SU-DHL-6 (cell line): ENCODE data around the gene SMURF1.

Source experiments
- H2AFZ ChIP-seq: fragments of 200-600 bp; sonication (generic); 2 replicates; pipeline ENCODE4 v1.6.1; 2014; ENCODE audit warnings: low read depth, mild to moderate bottlenecking, moderate library complexity, mixed read lengths, antibody characterized with exemption, low read length; ENCODE audit not compliant: severe bottlenecking
- H3F3A ChIP-seq: fragments of 200-600 bp; shearing (Covaris generic); 2 replicates; pipeline ENCODE4 v1.6.0; 2016; ENCODE audit warnings: antibody characterized with exemption, mild to moderate bottlenecking; ENCODE audit not compliant: insufficient read depth
- H3K27ac ChIP-seq: fragments of 200-600 bp; sonication (generic); 2 replicates; pipeline ENCODE4 v1.5.1; 2016; ENCODE audit warnings: low read depth, mild to moderate bottlenecking, low read length, moderate library complexity, mixed read lengths
- H3K27me3 ChIP-seq: fragments of 200-600 bp; sonication (generic), shearing (Covaris generic); 2 replicates; pipeline ENCODE4 v1.6.0; 2014; ENCODE audit warnings: mild to moderate bottlenecking, low read length
- H3K36me3 ChIP-seq: fragments of 200-600 bp; sonication (generic); 2 replicates; pipeline ENCODE4 v1.6.1; 2014; ENCODE audit warnings: mild to moderate bottlenecking, low read length, mixed read lengths
- H3K4me2 ChIP-seq: fragments of 300-600, 200-600 bp; shearing (Covaris generic), sonication (generic); 2 replicates; pipeline ENCODE4 v1.6.0; 2014; ENCODE audit warnings: low read length, low read depth, mild to moderate bottlenecking; ENCODE audit not compliant: poor library complexity, severe bottlenecking
- H3K4me3 ChIP-seq: fragments of 200-600 bp; sonication (generic); 2 replicates; pipeline ENCODE4 v1.5.1; 2014; ENCODE audit warnings: antibody characterized with exemption, low read length, mild to moderate bottlenecking, mixed read lengths; ENCODE audit not compliant: insufficient read depth, poor library complexity, severe bottlenecking
- H3K79me2 ChIP-seq: fragments of 200-600 bp; sonication (generic); 2 replicates; pipeline ENCODE4 v1.6.1; 2014; ENCODE audit warnings: mild to moderate bottlenecking, low read length, moderate library complexity; ENCODE audit not compliant: insufficient read depth
- H3K9ac ChIP-seq: fragments of 200-600 bp; sonication (generic); 2 replicates; pipeline ENCODE4 v1.7.0; 2014; ENCODE audit warnings: mild to moderate bottlenecking, low read length
- H3K9me2 ChIP-seq: fragments of 200-600 bp; sonication (generic); replicated peaks from 2 replicates; pipeline ENCODE4 v1.6.1; 2014; ENCODE audit warnings: low read length; ENCODE audit not compliant: insufficient read depth
- H3K9me3 ChIP-seq: fragments of 200-600 bp; sonication (generic); 2 replicates; pipeline ENCODE4 v1.6.1; 2014; ENCODE audit warnings: low read length, mixed read lengths; ENCODE audit not compliant: insufficient read depth
- H4K20me1 ChIP-seq: fragments of 200-600 bp; sonication (generic); 2 replicates; pipeline ENCODE4 v1.6.1; 2014; ENCODE audit warnings: low read depth, mild to moderate bottlenecking, antibody characterized with exemption, low read length, moderate library complexity, mixed read lengths
- EZH2phosphoT487 ChIP-seq: fragments of 200-600 bp; sonication (generic), shearing (Covaris generic); conservative IDR thresholded peaks from 2 replicates; pipeline ENCODE4 v1.6.1; 2018; ENCODE audit warnings: mild to moderate bottlenecking, antibody characterized with exemption, low read length, moderate library complexity, mixed read lengths
- TF ChIP-seq, protein P1 (sequence below): fragments of 200-600 bp; sonication (generic); IDR thresholded peaks from one replicate; pipeline ENCODE4 v1.5.1; 2017; ENCODE audit warnings: antibody characterized with exemption, mild to moderate bottlenecking, low read length, moderate library complexity; ENCODE audit not compliant: insufficient read depth, poor library complexity, severe bottlenecking

SMURF1 gene

DNA sequence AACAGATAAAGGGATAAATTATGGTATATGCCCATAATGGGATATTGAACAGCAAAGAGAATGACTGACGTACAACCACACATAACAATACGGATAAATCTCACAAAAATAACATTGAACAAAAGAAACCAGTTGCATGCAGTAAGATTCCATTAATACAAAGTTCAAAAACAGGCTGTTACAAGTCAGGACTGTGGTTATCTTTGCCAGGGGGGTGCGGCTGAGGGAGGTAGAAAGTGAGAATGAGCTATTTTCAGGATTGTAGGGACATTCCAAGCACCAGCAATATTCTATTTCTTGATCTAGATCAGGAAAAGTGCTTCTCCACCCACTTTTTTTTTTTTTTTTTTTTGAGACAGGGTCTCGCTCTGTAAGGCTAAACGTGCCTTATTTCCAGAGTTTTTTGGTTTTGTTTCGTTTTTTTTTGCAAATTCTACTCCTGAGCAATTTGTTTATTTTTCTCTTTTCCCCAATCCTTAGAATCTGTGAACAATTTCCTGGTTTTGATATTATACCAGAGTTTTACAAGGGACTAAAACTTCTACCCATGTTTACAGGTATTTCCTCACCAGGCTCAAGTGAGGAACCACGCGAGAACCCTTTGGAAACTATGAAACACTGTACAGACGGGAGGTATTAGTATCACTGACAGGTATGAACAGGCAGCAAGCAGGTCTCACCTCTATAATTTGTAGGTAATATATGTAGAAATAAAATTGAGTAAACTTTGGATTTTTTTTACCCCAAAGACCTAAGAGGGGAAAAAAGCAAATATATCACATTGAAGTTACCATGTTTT lies 9.9 kb downstream of the SMURF1 start:
- Histone ChIP-seq H3K4me3 (no peak overlapping the region), H3K9ac (no peak overlapping the region), H4K20me1 (peaks cover 60% of the 10 kb centered on the region), H3F3A (no peaks in the 10 kb centered on the region; the same call in 1 of the 2 replicates), H3K36me3 (no peaks in the 10 kb centered on the region), H3K9me3 (no peaks in the 10 kb centered on the region), H2AFZ (no peak overlapping the region), H3K27ac (no peak overlapping the region), H3K27me3 (no peaks in the 10 kb centered on the region), H3K4me2 (no peak overlapping the region), H3K9me2 (no peaks in the 10 kb centered on the region), H3K79me2 (peaks cover 100% of the 10 kb centered on the region)
- no peak for TF ChIP-seq EZH2phosphoT487
- TF ChIP-seq, protein P1, sequence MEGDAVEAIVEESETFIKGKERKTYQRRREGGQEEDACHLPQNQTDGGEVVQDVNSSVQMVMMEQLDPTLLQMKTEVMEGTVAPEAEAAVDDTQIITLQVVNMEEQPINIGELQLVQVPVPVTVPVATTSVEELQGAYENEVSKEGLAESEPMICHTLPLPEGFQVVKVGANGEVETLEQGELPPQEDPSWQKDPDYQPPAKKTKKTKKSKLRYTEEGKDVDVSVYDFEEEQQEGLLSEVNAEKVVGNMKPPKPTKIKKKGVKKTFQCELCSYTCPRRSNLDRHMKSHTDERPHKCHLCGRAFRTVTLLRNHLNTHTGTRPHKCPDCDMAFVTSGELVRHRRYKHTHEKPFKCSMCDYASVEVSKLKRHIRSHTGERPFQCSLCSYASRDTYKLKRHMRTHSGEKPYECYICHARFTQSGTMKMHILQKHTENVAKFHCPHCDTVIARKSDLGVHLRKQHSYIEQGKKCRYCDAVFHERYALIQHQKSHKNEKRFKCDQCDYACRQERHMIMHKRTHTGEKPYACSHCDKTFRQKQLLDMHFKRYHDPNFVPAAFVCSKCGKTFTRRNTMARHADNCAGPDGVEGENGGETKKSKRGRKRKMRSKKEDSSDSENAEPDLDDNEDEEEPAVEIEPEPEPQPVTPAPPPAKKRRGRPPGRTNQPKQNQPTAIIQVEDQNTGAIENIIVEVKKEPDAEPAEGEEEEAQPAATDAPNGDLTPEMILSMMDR: no peak

DNA sequence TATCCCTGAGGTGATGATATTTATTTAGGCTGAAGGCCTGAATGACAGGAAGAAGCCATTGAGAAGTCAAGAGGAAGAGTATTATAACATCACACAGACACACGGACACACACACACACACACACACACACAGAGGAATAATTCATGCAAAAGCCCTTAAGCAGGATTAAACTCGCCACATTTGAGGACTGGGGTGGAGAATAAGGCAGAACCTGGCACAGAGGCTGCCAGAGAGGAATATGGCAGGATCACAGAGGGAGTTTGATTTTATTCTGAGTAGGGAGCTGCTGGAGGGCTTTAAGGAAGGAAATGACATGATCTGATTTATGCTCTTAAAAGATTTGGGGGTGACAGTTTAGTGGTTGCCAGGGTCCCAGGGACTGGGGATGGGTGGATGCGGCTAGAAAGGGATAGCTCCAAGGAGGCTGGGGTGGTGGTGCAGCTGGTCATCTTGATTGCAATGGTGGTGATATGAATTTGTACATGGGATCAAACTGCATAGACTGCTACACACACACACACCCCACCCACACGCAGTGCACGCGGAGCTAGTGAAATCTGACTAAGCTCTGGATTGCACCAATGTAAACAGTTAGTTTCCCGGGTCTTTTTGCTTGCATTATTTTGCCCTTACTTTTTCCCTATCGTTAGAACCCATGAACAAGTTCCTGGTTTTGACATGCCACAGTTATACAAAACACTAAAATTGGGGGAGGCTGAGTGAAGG lies 11.2 kb downstream of the SMURF1 start:
- peaks cover 50% of the 10 kb centered on the region for H4K20me1 ChIP-seq
- no peak for TF ChIP-seq EZH2phosphoT487
- TF ChIP-seq, protein P1: no peak
- H3K27me3 ChIP-seq: no peaks in the 10 kb centered on the region
- H3K9me3 ChIP-seq: no peaks in the 10 kb centered on the region
- H3F3A ChIP-seq: no peaks in the 10 kb centered on the region; the same call in 1 of the 2 replicates
- H3K4me3 ChIP-seq: no peak overlapping the region
- H3K9ac ChIP-seq: no peak overlapping the region
- H3K36me3 ChIP-seq: no peaks in the 10 kb centered on the region
- no peak overlapping the region for H3K4me2 ChIP-seq
- no peaks in the 10 kb centered on the region for H3K9me2 ChIP-seq
- H3K27ac ChIP-seq: no peak overlapping the region
- H2AFZ ChIP-seq: no peak overlapping the region
- peaks cover 100% of the 10 kb centered on the region for H3K79me2 ChIP-seq

DNA sequence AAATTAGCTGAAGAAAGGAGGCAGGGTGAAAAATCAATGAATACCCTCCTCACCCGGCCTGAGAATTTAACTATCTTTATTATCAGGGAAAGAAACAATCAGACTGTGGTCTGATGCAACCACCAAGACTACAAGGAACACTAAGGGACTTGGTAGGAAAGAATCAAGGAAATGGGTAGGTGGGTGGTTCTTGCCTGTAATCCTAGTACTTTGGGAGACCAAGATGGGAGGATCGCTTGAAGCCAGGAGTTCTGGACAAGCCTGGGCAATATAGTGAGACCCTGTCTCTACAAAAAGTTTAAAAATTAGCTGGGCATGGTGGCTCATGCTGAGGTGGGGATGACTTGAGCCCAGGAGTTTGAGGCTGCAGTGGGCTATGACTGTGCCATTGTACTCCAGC lies 12.6 kb downstream of the SMURF1 start:
- TF ChIP-seq, protein P1: no peak
- no peak for TF ChIP-seq EZH2phosphoT487
- no peak overlapping the region for H3K27ac ChIP-seq
- no peak overlapping the region for H3K4me3 ChIP-seq
- H3K9me3 ChIP-seq: no peaks in the 10 kb centered on the region
- H3K36me3 ChIP-seq: no peaks in the 10 kb centered on the region
- no peak overlapping the region for H3K4me2 ChIP-seq
- H3K9ac ChIP-seq: no peak overlapping the region
- no peaks in the 10 kb centered on the region for H3K27me3 ChIP-seq
- no peaks in the 10 kb centered on the region; the same call in 1 of the 2 replicates for H3F3A ChIP-seq
- H3K79me2 ChIP-seq: peaks cover 99% of the 10 kb centered on the region
- no peaks in the 10 kb centered on the region for H3K9me2 ChIP-seq
- H4K20me1 ChIP-seq: peaks cover 36% of the 10 kb centered on the region
- no peak overlapping the region for H2AFZ ChIP-seq
